CD14-positive monocyte (primary cell): Measurements from ENCODE around the gene OPTC. TPM values are rescaled to one million over a fixed set of nuclear protein-coding genes. Genes with fewer than 3 reads are reported as not detected.

ENCODE experiments used
- DNase-seq, 3 donors: peaks; one replicate each; pipeline ENCODE4 v3.0.0-alpha.2; 2011 to 2022
- H2AFZ ChIP-seq: 2 replicates; pipeline ENCODE4 v1.6.0; 2012; ENCODE audit warnings: mild to moderate bottlenecking, low read depth, low read length, inconsistent platforms; ENCODE audit not compliant: insufficient read depth, poor library complexity, severe bottlenecking
- H3K27ac ChIP-seq, 2 donors: 1 replicate in 1 of 2; 2 replicates in 1 of 2; pipeline ENCODE4 v1.5.1; 2012 to 2013; ENCODE audit warnings: low read length in 2 of 2, control low read depth in 1 of 2, inconsistent platforms in 1 of 2, low read depth in 1 of 2, mild to moderate bottlenecking in 1 of 2
- H3K27me3 ChIP-seq, 2 donors: one replicate each; pipeline versions ENCODE4 v1.6.0 to v1.6.1; 2011 to 2013; ENCODE audit warnings: low read length in 2 of 2; ENCODE audit not compliant: control insufficient read depth in 2 of 2, insufficient read depth in 2 of 2
- H3K36me3 ChIP-seq, 2 donors: replicated peaks in 1 of 2; 1 replicate in 1 of 2; 2 replicates in 1 of 2; pipeline versions ENCODE4 v1.5.1 to v1.6.1; 2012 to 2013; ENCODE audit warnings: low read length in 2 of 2, control low read depth in 1 of 2, inconsistent platforms in 1 of 2, mild to moderate bottlenecking in 1 of 2; ENCODE audit not compliant: insufficient read depth in 2 of 2, control insufficient read depth in 1 of 2
- H3K4me1 ChIP-seq, 2 donors: 1 replicate in 1 of 2; 2 replicates in 1 of 2; pipeline versions ENCODE4 v1.5.1 to v1.6.1; 2012 to 2013; ENCODE audit warnings: low read length in 2 of 2, control low read depth in 1 of 2, inconsistent platforms in 1 of 2, mild to moderate bottlenecking in 1 of 2, moderate library complexity in 1 of 2; ENCODE audit not compliant: insufficient read depth in 2 of 2, control insufficient read depth in 1 of 2
- H3K4me2 ChIP-seq: replicated peaks from 2 replicates; pipeline ENCODE3; 2012; ENCODE audit warnings: low read length, moderate library complexity, mild to moderate bottlenecking; ENCODE audit not compliant: poor library complexity, severe bottlenecking; ENCODE audit errors: extremely low read depth
- H3K4me3 ChIP-seq, 3 experiments: fragments of 200-600 bp in 1 of 3; sonication (generic) in 1 of 3; replicated peaks in 1 of 3; 1 replicate in 2 of 3; 2 replicates in 1 of 3; pipeline ENCODE4 v1.5.1; 2011 to 2013; ENCODE audit warnings: low read length in 3 of 3, mild to moderate bottlenecking in 3 of 3, control low read depth in 2 of 3, low read depth in 2 of 3, inconsistent platforms in 1 of 3, moderate library complexity in 1 of 3
- H3K79me2 ChIP-seq: 2 replicates; pipeline ENCODE4 v1.6.0; 2012; ENCODE audit warnings: mild to moderate bottlenecking, control low read depth, inconsistent platforms, low read length, moderate library complexity; ENCODE audit not compliant: insufficient read depth
- H3K9ac ChIP-seq: 2 replicates; pipeline ENCODE4 v1.6.0; 2017; ENCODE audit warnings: low read length, mild to moderate bottlenecking; ENCODE audit not compliant: insufficient read depth, poor library complexity, severe bottlenecking
- H3K9me3 ChIP-seq, 2 donors: replicated peaks in 1 of 2; 1 replicate in 1 of 2; 2 replicates in 1 of 2; pipeline versions ENCODE4 v1.5.1 to v1.6.1; 2012 to 2013; ENCODE audit warnings: low read length in 2 of 2, control low read depth in 1 of 2; ENCODE audit not compliant: control insufficient read depth in 1 of 2, insufficient read depth in 1 of 2
- H4K20me1 ChIP-seq: 2 replicates; pipeline ENCODE4 v1.6.0; 2012; ENCODE audit warnings: mild to moderate bottlenecking, low read length, control low read depth, moderate library complexity; ENCODE audit not compliant: insufficient read depth
- H3K27ac Mint-ChIP-seq, 7 donors: one replicate each; pipeline ENCODE4 v1.8.0; 2020; ENCODE audit warnings: mild to moderate bottlenecking in 7 of 7, mixed read lengths in 7 of 7, moderate library complexity in 6 of 7, inconsistent platforms in 2 of 7
- H3K27me3 Mint-ChIP-seq, 3 donors: one replicate each; pipeline ENCODE4 v1.8.0; 2021 to 2022; ENCODE audit warnings: low read depth in 3 of 3, mild to moderate bottlenecking in 3 of 3, mixed read lengths in 3 of 3, moderate library complexity in 3 of 3, inconsistent platforms in 1 of 3
- H3K36me3 Mint-ChIP-seq, 2 donors: one replicate each; pipeline ENCODE4 v1.8.0; 2020; ENCODE audit warnings: mixed read lengths in 2 of 2, inconsistent platforms in 1 of 2, mild to moderate bottlenecking in 1 of 2
- H3K4me1 Mint-ChIP-seq: one replicate; pipeline ENCODE4 v1.8.0; 2020; ENCODE audit warnings: mild to moderate bottlenecking, mixed read lengths
- H3K4me3 Mint-ChIP-seq, 2 donors: one replicate each; pipeline ENCODE4 v1.8.0; 2020; ENCODE audit warnings: mild to moderate bottlenecking in 2 of 2, mixed read lengths in 2 of 2, moderate library complexity in 1 of 2
- H3K9me3 Mint-ChIP-seq, 7 donors: one replicate each; pipeline ENCODE4 v1.8.0; 2020 to 2022; ENCODE audit warnings: mixed read lengths in 7 of 7, mild to moderate bottlenecking in 6 of 7, moderate library complexity in 6 of 7, inconsistent platforms in 2 of 7
- WGBS: methylation state at CpG from one replicate; pipeline ENCODE4 v1.1.5; 2013; ENCODE audit warnings: missing lambda C conversion rate; ENCODE audit not compliant: insufficient coverage; 5-methylcytosine and 5-hydroxymethylcytosine counted together
- intact Hi-C, 2 donors: fragments of 100-400 bp; cut with micrococcal nuclease; formaldehyde crosslinking; loops; one replicate each; pipeline versions ENCODE4 v1.15.0 to v1.15.1; 2023
- polyA plus RNA-seq, 3 donors: library from polyadenylated mRNA; depleted of rRNA in 1 of 3; unstranded in 2 of 3; stranded (reverse) in 1 of 3; fragments of 300-500 nt in 2 of 3; fragments of >200 nt in 1 of 3; fragmentation: Illumina TruSeq in 2 of 3; gene quantifications; 1 replicate in 2 of 3; 2 replicates in 1 of 3; pipeline ENCODE4 v1.2.3, GENCODE V29; 2012 to 2021
- TF ChIP-seq, protein P1 (sequence below): fragments of 200-600 bp; IDR thresholded peaks from one replicate; pipeline ENCODE4 v1.8.0; 2022; ENCODE audit warnings: antibody characterized with exemption, mild to moderate bottlenecking

Gene OPTC
- polyA plus RNA-seq, 3 donors, result not detected

DNA sequence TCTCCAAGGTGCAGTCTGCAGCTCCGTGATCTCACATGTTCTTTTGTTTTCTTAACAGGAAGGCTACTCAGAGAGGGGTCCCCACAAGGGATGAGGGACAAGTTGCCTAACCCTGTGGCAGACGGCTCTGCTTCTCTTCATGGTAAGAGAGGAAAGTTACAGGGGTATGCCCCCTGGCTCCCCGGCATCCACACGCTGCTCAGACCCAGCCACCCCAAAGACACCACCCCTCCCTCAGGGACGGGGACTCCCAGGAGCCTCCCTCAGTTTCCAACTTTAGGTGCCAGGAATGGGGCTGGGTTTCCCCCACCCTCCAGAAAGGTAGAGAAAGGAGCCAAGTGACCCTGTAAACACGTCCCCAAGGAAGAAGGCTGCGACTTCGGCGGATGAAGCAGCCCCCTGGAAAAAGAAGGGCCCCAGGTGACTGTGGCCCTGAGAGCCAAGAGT is 19.7 kb downstream of the OPTC start:
- Histone ChIP-seq H3K27me3 (no peaks in the 10 kb centered on the region), H3K27ac (peak overlapping the region; percentile 36 to 50), H3K4me1 (peaks cover 21 to 23% of the 10 kb centered on the region in 2 donors), H4K20me1 (no peaks in the 10 kb centered on the region), H3K9me3 (no peaks in the 10 kb centered on the region), H2AFZ (no peak overlapping the region), H3K4me3 (no peak overlapping the region), H3K4me2 (no peak overlapping the region), H3K36me3 (no peaks in the 10 kb centered on the region), H3K9ac (peak overlapping the region; percentile 34), H3K79me2 (no peaks in the 10 kb centered on the region)
- H3K9me3 Mint-ChIP-seq, result no peaks in the 10 kb centered on the region
- no peaks in the 10 kb centered on the region for H3K36me3 Mint-ChIP-seq
- TF ChIP-seq, protein P1, sequence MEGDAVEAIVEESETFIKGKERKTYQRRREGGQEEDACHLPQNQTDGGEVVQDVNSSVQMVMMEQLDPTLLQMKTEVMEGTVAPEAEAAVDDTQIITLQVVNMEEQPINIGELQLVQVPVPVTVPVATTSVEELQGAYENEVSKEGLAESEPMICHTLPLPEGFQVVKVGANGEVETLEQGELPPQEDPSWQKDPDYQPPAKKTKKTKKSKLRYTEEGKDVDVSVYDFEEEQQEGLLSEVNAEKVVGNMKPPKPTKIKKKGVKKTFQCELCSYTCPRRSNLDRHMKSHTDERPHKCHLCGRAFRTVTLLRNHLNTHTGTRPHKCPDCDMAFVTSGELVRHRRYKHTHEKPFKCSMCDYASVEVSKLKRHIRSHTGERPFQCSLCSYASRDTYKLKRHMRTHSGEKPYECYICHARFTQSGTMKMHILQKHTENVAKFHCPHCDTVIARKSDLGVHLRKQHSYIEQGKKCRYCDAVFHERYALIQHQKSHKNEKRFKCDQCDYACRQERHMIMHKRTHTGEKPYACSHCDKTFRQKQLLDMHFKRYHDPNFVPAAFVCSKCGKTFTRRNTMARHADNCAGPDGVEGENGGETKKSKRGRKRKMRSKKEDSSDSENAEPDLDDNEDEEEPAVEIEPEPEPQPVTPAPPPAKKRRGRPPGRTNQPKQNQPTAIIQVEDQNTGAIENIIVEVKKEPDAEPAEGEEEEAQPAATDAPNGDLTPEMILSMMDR, result no peak
- H3K4me1 Mint-ChIP-seq, result peaks cover 34% of the 10 kb centered on the region
- peak in 1 of 3 donors; percentile 24 for DNase-seq
- H3K4me3 Mint-ChIP-seq, result no peak overlapping the region
- intact Hi-C loops, result loop anchor here (5.0 kb wide), 2 partner anchors 114 to 124 kb away; partner anchors contain the start of gene ATP2B4 (in 1 of the 2)
- H3K27me3 Mint-ChIP-seq, result peaks cover 2 to 11% (median 4%) of the 10 kb centered on the region in 3 donors
- peak overlapping the region; percentile 39 to 98 (median 89) for H3K27ac Mint-ChIP-seq
- 71% methylated on average over 5 of the region's 9 CpGs for WGBS

DNA sequence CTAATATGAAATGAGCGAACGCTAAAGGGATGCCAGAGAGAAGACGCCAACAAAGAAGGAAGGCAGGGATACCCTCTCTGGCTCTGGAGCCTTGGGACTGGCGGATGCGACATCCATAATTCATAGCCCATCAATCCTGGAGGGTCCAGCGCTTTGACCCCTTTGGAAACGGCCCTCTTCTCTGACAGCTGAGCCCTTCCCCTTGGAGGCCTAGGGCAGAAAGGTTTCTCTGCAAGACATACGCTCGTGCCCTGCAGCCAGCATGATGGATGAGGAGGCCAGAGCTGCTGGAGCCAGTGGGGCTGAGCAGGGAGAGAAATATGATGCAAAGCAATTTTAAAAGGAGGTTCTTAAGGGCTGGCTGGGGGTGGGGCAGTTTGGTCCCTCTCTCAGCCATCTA is 22.2 kb downstream of the OPTC start:
- intact Hi-C loops, result no loop called here
- no peaks in the 10 kb centered on the region for H4K20me1 ChIP-seq
- H3K27ac ChIP-seq, result no peak overlapping the region
- no peaks in the 10 kb centered on the region for H3K79me2 ChIP-seq
- peaks cover 42% of the 10 kb centered on the region for H3K4me1 Mint-ChIP-seq
- H3K4me3 Mint-ChIP-seq, result no peak overlapping the region
- no peaks in the 10 kb centered on the region for H3K9me3 ChIP-seq
- no peak overlapping the region for H3K27ac Mint-ChIP-seq
- H3K9ac ChIP-seq, result no peak overlapping the region
- peaks cover 21 to 23% of the 10 kb centered on the region in 2 donors for H3K4me1 ChIP-seq
- H3K27me3 ChIP-seq, result no peaks in the 10 kb centered on the region
- H3K27me3 Mint-ChIP-seq, result peaks cover 1 to 10% (median 2%) of the 10 kb centered on the region in 3 donors
- 92% methylated on average over 7 of the region's 9 CpGs for WGBS
- no peaks in the 10 kb centered on the region for H3K36me3 ChIP-seq
- H3K36me3 Mint-ChIP-seq, result no peaks in the 10 kb centered on the region
- TF ChIP-seq, protein P1, result no peak
- no peak overlapping the region for H3K4me3 ChIP-seq
- no peak for DNase-seq
- H3K9me3 Mint-ChIP-seq, result peaks cover 0 to 1% (median 0%) of the 10 kb centered on the region in 7 donors
- H2AFZ ChIP-seq, result no peak overlapping the region
- H3K4me2 ChIP-seq, result no peak overlapping the region
